Coronary artery (tissue), 2 donors: ENCODE results near the gene ESYT2.

ENCODE experiments used
- DNase-seq: peaks from one replicate; pipeline ENCODE4 v3.0.0-alpha.2; 2017; ENCODE audit warnings: low spot score
- H3K27ac ChIP-seq, 2 donors: fragments of 200-600 bp; sonication (generic); one replicate each; pipeline ENCODE4 v1.5.1; 2016 to 2019
- H3K4me3 ChIP-seq: fragments of 200-600 bp; sonication (generic); 2 replicates; pipeline ENCODE4 v1.5.1; 2016; ENCODE audit warnings: mild to moderate bottlenecking, moderate library complexity
- CTCF ChIP-seq: fragments of 200-600 bp; sonication (generic); IDR thresholded peaks from one replicate; pipeline ENCODE4 v1.5.1; 2019; ENCODE audit warnings: antibody characterized with exemption

ESYT2 gene

GRCh38 chr7:158749396-158749795, 79.9 kb downstream of the ESYT2 start:
- no peak for TF ChIP-seq CTCF
- no peak overlapping the region for H3K27ac ChIP-seq
- H3K4me3 ChIP-seq: no peak overlapping the region
- no peak for DNase-seq

GRCh38 chr7:158748335-158748734, 81.0 kb downstream of the ESYT2 start:
- DNase-seq: no peak
- Histone ChIP-seq H3K27ac (no peak overlapping the region), H3K4me3 (no peak overlapping the region)
- no peak for TF ChIP-seq CTCF

GRCh38 chr7:158747408-158747807, 81.9 kb downstream of the ESYT2 start:
- no peak overlapping the region for H3K4me3 ChIP-seq
- DNase-seq: no peak
- TF ChIP-seq CTCF: no peak
- no peak overlapping the region for H3K27ac ChIP-seq

GRCh38 chr7:158746957-158747356, 82.4 kb downstream of the ESYT2 start:
- no peak for TF ChIP-seq CTCF
- no peak for DNase-seq
- no peak overlapping the region for H3K4me3 ChIP-seq
- no peak overlapping the region for H3K27ac ChIP-seq

GRCh38 chr7:158745057-158745715, 84.1 kb downstream of the ESYT2 start:
- no peak overlapping the region for H3K4me3 ChIP-seq
- TF ChIP-seq CTCF: no peak
- H3K27ac ChIP-seq: no peak overlapping the region
- no peak for DNase-seq

GRCh38 chr7:158744070-158744469, 85.2 kb downstream of the ESYT2 start:
- Histone ChIP-seq H3K27ac (no peak overlapping the region), H3K4me3 (no peak overlapping the region)
- DNase-seq: no peak
- no peak for TF ChIP-seq CTCF

- DNase-seq: no peak
- no peak for TF ChIP-seq CTCF
- H3K4me3 ChIP-seq: no peak overlapping the region
- no peak overlapping the region for H3K27ac ChIP-seq
Observed at GRCh38 chr7:158743219-158743618, 86.1 kb downstream of the ESYT2 start.
